T-helper 1 cell (primary cell): ENCODE measurements around the gene SERPINA3.
"Not testable (repeated sequence)": the region's sequence is repeated elsewhere in the genome, so short reads cannot be mapped to it uniquely, and the experiment has no call there.

ENCODE experiments used
- DNase-seq, 5 donors: peaks; one replicate each; pipeline ENCODE4 v3.0.0-alpha.2; 2012 to 2020

Gene SERPINA3

DNA sequence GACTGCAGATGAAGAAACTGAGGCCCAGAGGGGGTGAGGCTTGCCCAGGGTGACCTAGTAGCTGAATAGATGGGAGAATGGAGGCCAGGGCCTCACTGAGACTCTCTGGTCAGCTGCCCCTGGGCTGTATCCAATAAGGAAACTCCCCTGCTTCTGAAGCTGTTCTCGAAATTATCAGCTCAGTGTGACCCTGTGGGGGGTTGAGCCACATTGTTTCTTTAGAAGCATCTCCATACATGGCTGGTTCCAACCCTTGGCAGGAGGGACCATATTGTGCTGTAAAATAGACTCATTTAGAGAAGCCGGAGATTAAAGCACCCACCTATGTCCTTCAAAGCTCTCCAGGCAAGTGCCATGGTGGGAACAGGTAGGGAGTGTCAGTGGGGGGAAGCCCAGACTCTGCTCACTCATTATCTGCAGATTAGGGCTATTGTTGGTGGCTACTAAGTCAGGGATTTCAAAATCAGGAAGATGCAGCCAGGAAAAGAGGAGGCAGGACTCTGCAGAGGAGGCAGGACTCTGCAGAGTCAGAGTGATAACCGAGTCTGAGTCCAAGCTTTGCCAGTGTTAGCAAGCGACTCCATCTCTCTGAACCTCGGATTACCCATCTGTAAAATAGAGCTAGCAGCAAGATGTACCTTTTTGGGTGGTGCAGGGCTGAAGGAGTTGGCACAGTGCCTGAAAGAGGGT lies 27.5 kb upstream of the SERPINA3 start:
- no peak for DNase-seq

- no peak for DNase-seq
Observed at GRCh38 chr14:94586635-94587034, 25.6 kb upstream of the SERPINA3 start.

DNA sequence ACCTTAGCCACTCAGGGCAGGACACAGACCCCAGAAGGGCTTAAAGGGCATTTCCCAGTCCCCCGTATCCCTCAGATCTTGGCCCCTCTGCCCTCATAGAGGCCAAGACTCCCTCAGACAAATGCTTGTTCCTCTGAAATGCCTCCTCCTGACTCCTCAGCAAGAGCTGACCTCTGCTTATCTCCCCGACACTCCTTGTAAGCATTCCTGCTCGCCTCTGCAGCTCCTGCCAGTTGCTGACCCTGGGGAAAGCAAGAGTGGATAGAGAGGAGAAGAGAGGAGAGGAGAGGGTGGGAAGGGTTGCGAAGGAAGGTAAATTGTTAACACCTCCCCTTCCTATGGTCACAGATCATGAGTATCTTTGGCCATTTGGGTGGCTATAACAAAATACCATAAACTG lies 23.9 kb upstream of the SERPINA3 start:
- DNase-seq = no peak

DNA sequence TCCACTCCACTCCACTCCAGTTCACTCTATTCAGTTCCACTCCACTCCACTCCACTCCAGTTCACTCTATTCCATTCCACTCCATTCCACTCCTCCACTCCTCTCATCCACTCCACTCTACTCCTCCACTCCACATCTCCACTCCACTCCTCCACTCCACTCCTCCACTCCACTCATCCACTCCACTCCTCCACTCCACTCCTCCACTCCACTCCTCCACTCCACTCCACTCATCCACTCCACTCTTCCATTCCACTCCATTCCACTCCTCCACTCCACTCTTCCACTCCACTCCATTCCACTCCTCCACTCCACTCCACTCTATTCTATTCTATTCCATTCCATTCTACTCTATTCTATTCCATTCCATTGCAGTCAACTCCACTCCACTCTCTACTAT lies 21.1 kb upstream of the SERPINA3 start:
- no peak for DNase-seq

GRCh38 chr14:94591871-94592270 lies 20.3 kb upstream of the SERPINA3 start:
- DNase-seq = no peak

DNA sequence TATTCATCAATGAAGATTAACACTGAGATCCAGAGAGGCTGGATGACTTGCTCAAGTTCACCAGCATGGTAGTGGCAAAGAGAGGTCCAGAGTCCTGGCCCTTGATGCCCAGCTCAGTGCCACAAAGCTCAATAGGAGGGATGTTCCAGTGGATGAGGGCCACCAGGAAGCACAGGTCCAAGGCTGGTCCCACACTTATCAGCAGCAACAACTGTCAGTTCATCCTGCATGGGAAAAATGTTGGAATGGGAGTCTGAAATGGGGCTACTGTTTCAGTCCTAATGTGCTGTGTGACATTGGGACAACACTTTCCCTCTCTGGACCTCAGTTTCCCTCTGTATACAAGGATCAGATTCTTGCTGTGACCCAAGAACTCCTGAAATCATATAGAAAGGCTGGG lies 19.7 kb upstream of the SERPINA3 start:
- no peak for DNase-seq

DNA sequence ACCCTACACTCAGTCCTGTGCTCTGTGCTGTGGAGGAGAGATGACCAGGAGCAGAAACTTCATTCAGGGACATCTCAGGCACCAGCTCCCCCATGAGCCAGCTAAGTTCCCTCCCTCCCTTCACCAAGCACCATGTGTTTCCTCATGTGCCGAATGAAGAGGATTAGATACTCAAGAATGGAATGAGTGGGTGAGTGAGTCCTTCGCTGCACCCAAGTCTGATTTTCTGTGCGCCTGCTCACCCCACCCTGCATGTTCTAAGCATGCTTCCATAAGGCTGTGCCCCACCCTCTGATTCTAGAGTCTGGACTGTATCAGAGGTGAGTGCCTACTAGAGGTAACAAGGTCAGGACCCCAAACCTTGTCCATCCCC lies 18.8 kb upstream of the SERPINA3 start:
- no peak for DNase-seq

DNA sequence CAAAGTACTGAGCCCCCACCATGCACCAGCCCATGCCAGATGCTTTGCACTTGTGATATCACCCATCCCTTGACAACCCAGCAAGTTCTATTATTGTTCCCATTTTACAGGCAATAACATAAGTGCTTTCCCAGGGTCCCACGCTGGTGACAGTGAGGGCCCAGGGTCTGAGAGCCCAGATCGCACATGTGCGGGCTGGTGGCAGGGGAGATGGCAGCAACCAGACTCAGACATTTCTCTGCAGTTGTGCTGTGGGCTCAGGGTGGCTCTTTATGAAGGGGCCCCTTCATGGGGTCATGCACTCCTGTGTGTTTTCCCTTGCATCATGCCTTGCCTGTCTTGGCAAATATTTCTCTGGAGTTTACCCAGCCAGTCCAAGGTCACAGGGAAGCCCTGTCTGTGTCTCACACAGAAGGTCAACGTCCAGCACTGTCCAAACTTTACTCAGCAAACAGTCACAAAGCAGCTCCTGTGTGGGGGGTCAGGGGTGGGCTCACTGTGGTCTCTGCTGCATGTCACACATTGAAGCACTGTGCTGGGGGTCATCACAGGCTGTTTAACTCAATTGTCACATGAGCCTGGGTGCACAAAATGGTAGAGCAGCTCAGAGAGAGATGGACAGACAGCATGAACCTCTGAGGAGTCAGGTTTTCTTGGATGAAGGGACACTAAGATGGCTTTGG lies 18.3 kb upstream of the SERPINA3 start:
- DNase-seq = no peak

DNA sequence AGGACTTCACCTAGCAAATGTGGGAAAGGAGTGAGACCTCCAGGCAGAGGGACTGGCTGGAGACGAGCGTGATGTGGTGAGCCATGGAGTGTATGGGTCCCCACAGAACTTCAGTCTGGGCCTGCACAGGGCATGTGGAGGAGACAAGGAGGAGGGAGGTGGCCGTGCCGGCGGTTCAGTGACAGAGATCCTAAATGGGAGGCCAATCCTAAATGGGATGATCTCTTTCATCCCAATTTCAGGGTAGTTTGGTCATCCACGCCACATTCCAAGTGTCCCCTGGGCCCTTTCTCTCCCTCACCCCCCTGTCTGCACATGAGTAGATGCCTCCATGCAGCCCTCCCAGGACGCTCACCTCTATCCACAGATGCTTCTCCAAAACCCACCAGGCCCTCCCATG lies 17.8 kb upstream of the SERPINA3 start:
- no peak for DNase-seq

- DNase-seq = no peak
Observed at GRCh38 chr14:94595912-94596311, 16.3 kb upstream of the SERPINA3 start.

DNA sequence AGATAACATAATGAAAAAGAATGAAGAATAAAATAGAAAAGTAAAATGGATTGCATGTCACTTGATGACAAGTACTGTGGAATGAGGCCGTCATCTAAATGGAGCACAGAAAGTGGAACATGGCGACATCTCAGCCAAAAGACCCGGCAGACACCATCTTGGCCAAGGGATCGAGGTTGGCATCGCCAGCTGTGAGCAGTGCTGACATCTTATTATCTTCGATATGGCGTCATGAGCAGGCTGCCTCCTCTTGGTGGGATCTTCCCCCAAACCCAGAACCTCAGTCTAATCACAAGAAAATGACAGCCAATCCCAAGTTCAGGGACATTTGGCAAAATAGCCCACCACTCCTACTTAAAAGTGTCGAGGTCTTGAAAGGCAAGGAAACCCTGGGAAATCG lies 15.8 kb upstream of the SERPINA3 start:
- DNase-seq = no peak

DNA sequence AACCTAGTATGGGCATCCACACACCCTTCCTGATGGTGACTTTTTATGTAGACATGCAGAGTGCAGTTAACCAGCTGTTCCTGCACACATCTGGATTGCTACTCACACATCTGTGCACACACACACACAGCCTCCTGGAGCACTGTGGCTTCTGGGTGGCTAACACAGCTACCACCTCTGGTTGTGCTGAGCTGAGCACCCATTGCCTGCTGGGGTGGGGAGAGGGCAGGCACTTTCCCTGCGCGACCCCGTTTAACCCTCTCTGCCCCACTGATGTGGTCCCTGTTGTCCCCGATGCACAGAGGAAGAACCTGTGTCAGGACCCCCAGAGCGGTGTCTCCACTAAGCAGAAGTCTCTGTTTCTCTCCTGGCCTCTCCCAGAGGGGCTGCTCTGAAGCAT lies 14.4 kb upstream of the SERPINA3 start:
- no peak for DNase-seq

- no peak for DNase-seq
Observed at GRCh38 chr14:94598506-94598815, 13.7 kb upstream of the SERPINA3 start.

GRCh38 chr14:94598816-94599655 lies 13.2 kb upstream of the SERPINA3 start:
- no peak for DNase-seq

GRCh38 chr14:94599656-94600004 lies 12.6 kb upstream of the SERPINA3 start:
- DNase-seq = no peak

DNA sequence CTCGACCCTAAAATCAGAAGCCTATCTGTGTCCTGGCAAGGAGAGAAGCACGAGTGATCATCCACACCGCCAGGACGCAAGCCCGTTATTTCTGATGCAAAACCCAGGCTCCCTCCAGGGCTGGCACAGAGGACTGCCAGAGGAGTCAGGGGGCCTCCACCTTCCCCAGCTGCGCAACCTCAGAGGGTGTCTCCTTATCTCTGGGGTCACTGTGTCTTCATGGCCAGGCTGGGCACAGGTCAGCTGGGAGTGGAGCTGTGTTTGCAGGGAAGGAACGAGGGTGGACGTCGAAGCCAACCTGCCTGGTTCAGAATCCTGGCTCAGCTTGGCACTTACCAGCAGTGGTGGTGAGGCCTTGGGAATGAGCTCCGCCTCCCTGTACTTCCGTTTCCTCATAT lies 12.0 kb upstream of the SERPINA3 start:
- DNase-seq = no peak

GRCh38 chr14:94601884-94602391 lies 10.3 kb upstream of the SERPINA3 start:
- DNase-seq = no peak

DNA sequence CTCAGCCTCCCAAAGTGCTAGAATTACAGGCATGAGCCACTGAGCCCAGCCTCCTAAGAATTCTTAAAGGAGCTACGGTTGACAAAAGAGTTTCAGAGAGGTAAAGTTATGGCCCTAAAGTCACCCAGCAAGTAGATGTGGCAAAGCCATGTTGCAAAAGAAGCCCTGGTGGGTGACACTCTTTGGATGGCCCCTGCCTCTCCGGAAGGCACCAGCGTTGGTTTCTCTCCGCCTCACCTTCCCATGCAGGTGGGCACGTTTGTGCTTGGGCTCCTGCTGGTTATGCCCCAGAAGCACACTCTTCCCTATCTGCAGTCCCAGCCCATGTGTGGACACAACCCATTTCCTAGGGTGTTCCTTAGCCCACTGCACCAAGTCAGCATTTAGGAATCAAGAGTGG lies 9.5 kb upstream of the SERPINA3 start:
- no peak for DNase-seq

DNA sequence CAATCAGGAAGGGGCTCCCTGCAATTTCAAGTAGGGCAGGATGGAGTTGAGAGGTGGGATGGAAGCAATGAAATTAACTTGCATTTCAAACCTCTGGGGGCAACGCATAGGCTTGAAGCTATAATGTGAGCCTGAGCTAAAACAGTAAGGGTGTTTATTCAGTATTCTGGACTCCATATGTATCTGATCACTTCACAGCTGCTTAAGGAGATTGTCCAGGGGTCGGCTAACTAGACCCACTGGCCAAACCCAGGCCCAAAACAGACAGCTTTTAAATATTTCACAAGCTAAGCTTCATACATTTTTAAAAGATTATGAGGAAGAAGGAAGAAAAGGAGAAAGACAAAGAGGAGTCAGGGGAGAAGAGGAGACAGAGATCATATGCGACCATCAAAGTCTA lies 6.8 kb upstream of the SERPINA3 start:
- DNase-seq = no peak

DNA sequence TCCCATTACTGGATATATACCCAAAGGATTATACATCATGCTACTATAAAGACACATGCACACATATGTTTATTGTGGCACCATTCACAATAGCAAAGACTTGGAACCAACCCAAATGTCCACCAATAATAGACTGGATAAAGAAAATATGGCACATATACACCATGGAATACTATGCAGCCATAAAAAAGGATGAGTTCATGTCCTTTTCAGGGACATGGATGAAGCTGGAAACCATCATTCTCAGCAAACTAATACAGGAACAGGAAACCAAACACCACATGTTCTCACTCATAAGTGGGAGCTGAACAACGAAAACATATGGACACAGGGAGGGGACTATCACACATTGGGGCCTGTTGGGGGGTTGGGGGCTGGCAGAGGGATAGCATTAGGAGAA lies 3.2 kb upstream of the SERPINA3 start:
- not testable (repeated sequence) for DNase-seq

GRCh38 chr14:94611179-94611578 lies 1.0 kb upstream of the SERPINA3 start:
- no peak for DNase-seq

- DNase-seq = no peak
Observed at GRCh38 chr14:94612580-94613554, 676 bp downstream of the SERPINA3 start.
